Measurements from ENCODE around the gene LDB1.

DNA sequence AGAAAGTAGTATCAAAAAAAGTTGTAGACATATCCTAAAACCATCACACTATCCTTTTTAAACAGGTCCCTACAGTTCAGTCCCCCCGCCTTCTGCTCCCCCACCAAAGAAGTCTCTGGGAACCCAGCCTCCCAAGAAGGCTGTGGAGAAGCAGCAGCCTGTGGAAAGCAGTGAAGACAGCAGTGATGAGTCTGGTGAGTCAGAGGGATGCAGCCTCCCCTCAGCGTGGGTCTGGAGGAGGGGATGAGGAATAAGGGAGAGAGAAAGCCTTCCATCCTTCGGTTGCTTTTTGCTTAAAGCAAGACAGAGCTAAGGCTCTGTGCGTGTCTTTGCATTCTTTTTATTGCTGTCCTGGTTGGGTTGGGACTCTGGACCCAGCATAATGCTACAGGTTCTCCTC, 39.7 kb upstream of the LDB1 start:
- TF ChIP-seq POLR2A (IDR thresholded peaks at IDR 0.05; ENCODE audit: low read length), result no peak
- no peak for TF ChIP-seq GATA1 (IDR thresholded peaks at IDR 0.05; ENCODE audit: low read depth, low read length)
